ENCODE measurements around the gene ARHGAP26.

ARHGAP26 gene

DNA sequence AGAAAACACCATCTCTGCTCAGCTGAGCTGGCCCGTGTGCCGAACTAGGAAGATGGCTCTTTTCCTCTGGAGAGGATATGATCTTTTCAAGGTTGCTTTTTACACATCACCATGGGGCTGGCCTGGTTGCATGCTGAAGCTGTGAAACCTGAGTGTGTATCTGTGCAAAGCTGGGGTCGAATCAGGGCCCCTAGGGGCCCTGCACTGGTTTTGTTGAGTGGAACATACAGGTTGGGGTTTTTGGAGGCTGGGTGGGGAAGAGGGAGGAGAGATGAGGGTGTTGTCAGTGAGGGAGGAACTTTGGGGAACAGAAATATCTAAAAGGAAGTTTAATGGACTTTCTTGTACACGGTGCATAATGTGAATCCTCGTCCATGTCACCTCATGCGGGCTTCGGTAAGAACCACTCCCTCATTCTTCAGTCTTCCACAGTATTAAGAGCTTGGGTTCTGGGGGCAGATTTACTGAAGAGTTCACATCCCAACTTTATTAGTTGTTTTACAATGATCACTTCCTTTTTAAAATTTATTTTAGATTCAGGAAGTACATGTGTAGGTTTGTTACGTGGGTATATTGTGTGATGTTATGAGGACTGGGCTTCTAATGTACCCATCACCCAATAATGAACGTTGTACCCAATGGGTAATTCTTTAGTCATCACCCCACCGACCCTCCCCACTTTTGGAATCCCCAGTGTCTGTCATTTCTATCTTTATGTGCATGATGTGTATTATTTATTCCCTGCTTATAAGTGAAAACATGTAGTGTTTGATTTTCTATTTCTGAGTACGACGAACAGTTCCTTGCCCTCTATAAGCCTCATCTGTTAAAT is 395.1 kb downstream of the ARHGAP26 start:
- no peak for DNase-seq (ENCODE audit: low spot score)

DNA sequence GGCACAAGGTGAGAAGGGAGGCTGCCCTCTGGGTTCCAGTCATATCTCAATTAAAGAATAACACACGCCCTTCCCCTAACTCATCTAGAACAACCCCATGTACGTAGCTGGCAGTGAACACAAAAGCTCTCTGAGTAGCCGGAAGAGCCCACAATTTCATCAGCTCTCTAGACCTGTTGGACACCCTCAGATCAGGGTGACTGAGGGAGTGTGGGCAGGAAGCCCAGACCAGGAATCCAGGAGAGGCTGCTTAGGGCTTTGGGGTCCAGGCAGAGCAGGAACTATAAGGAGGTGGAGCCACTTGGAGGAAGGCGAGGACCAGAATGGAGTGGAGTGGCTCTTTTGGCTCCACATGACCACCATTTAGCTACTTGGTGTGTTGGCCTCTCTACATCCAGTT is 395.9 kb downstream of the ARHGAP26 start:
- no peak for DNase-seq (ENCODE audit: low spot score)

DNA sequence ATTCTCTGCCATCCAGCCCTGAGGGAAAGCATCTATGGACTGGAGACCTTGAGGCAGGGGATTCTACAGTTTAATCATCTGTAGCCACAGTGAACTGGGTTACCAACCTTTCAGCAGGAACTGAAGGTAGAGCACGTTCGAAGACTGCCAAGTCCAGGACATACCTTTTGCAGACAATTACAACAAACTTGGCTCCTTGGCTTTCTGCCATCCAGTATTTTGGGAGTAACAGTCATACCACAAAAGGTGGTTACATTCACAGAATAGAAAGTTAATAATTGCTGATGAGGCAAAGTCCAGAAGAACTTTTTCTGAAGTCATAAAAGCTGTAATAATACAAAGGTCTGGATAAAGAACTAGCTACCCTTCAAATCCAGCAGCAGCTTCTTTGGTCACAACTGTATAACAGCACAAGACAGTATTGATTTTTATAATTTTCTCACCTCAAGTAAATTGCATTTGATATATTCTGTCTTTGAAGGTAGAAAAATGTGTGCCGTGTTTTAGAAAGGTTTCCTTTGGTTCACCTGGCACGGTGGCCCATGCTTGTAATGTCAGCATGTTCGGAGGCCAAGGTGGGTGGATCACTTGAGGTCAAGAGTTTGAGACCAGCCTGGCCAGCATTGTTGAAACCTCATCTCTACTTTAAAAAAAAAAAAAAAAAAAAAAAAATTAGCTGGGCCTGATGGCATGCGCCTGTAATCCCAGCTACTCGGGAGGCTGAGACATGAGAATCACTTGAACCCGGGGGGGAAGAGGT is 396.7 kb downstream of the ARHGAP26 start:
- DNase-seq (ENCODE audit: low spot score), result no peak

DNA sequence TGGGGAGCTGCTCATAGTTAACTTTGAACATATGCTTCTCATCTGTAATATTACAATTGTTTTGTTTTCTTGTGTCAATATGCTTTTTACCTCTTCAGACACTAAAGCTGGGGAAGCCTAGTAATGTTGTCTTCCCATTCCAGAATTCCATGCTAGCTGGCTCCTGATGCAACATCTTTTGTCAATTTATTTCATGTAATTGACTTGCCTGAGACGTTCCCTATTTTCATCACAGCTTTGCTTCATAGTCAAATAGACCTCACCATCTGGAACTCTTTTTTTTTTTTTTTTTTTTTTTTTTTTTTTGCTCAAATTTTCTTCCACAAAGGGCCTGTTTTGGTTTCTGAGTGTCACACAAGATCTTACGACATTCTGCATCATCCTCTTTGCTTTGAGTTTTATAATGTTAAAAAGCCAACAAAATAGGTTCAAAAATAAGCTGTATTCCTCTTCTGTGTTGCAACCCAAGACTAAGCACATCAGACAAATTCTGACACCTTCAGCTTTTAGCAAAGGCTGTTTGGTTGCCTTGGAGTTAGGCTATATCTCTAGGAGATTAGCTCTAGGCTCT is 398.1 kb downstream of the ARHGAP26 start:
- DNase-seq (ENCODE audit: low spot score), result no peak

DNA sequence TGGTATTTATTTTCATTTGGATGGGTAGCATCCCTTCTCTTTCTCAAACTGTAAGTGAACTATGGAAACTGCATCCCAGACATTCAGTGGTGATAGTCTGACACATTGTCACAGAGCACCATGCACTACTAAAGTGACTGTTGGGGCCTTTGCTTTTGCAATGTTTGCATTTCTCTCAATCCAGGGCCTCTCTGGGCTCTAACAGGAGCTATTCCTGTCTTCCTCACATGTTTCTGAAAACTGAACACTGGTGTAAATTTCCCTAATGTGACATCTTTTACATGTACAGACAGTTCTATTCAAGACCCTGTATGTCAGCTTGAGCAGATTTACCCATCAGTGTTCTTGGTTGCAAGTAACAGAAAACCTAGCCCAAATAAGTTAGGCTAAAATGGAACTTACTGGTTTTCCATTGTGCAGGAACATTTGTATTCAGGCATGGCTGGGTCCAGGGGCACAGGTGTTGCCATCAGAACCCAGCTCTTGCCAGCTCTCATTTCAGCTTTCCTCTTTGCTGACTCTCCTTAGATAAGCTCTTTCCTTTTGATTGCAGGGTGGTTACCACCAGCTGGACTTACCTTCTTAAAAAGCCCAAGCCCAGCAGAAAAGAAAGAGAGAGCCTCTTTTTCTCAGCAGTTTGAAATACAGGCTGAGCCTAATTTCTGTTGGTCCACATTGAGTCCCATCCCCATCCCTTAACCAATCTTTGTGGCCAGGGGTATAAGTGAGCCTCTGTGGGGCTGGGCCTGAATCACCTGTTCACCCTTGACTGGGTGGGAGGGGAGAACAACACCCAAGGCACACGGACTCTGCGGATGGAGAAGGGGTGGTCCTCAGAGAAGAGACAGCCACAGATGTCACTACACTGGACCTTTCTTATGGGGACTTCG is 399.0 kb downstream of the ARHGAP26 start:
- DNase-seq (ENCODE audit: low spot score), result no peak

DNA sequence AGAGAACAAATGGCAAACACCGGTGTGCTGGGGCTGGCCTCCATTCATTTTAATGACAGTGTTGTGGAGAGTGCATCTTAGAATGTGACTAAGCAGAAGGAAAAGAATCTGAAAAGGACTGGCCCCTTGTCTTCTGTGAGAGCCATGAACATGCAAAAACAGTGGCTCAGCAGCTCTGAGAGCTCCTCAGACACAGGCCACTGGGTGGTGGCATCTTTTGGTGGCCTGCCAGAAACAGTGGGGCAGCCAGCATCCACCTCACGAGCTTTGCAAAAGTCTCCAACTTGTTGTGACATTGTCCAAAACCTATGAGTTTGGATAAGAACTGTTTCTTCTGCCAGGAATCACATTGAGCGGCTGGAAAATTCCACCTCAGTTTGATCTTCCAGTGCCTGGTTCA is 399.9 kb downstream of the ARHGAP26 start:
- no peak for DNase-seq (ENCODE audit: low spot score)

DNA sequence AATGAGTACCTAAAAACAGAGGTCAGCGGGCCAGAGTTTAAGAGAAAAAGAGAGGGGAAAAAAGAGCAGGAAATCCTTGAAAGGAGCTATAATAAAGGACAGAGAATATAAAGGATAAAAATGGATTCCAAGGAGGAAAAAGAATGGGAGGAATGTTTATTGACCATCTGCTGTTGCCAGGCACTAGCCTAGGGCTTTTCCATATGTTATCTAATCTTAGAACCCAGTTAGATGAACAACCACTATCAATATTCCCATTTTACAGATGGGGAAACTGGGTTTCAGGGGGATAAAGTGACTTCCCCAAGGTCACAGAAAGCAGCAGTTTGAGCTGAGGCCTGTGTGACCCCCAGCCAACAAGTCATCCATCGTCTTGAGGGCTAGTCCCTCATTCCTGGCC is 400.8 kb downstream of the ARHGAP26 start:
- no peak for DNase-seq (ENCODE audit: low spot score)

DNA sequence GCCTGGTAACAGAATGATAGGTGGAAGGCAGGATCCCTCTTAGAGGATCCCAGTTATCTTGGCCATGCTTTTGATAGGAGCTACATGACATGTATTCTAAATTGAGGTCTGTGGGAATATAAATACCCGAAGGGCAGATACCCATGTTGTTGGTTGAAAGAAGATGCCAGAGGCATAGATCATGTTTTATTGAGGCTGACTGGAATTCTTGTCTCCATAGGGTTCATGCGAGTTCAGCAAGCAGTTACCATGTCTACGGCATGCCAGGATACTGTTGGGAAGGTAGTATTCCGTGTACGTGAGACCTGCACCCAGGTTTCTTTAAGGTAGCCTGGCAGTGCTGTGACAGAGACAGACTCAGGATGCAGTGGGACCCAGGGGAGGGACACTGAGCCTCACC is 402.6 kb downstream of the ARHGAP26 start:
- DNase-seq (ENCODE audit: low spot score), result no peak

DNA sequence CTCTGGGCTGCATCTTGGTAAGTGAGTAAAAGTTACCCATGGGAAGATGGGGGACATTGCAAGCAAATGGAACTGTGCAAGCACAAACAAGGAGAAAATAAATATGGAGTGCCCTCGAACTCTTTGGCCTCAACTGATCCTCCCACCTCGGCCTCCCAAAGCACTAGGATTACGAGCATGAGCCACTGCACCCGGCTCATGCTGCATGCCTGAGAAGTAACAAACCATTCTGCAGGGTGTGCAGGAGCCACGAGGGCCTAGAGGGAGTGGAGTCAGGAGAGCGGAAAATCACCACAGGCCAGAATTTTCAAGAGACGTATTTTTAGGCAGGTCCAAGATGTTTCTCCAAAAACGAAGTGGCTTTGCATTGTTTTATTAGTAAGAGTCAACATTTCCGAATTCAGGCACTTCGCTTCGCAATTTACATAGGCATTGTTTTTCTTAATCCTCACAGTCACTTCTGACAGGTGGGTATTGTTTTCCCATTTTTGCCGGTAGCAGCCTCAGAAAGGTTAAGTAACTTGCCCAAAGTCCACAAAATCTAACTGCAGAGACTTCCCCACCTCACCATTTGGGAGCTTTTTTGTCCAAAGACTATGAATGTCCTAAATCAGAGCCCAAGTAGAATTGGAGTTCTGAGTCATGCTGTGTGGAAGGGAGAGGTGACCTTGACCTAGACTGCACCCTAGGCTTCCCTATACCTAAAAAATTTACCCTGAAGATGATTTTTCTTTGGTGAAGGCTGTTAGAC is 403.1 kb downstream of the ARHGAP26 start:
- no peak for DNase-seq (ENCODE audit: low spot score)

DNA sequence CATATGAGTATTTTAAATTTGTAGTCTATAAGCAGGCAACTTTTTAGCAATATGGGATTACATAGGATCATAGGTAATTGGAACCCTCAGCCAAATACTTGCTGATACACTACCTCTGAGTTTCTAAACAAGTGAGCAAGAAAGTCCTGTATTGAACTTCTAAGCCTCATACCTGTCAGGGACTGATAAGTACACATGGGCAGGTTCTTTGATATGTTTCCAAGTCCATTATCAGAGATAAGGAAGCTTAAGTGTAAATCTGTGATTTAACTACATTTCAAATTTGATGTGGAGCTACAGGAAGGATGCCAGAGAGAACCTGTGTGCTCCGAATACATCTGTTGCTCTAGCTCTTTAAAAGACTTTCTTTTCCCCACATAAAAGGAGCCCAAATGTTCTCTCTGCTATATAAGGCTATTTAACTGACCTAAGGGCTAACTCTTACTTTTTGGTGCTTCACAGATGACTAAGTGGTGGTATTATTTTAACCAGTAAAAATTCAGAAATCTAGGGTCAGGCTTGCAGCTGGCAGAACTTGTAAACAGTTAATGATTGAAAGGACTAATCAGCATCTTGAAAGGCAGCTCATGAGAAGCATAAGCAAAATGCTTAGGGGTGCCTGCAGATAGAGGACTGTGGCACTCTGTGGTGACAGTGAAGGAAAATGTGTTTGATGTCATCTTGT is 404.7 kb downstream of the ARHGAP26 start:
- no peak for DNase-seq (ENCODE audit: low spot score)

DNA sequence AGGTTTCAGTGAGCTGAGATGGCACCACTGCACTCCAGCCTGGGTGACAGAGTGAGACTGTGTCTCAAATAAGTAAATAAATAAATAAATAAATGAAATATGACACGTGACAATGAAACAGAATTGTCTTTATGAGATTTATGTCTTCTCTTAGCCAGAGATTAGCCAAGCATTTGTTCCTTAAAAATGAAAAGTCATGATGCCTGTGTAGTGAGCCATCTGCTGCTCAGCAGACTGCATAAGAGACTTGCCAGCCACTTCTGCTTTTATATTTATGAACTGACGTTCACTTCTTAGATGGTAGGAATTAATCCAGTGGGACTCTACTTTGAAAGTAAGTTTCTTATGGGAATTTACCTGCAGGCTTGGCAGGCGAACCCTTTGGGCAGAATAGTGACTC is 405.9 kb downstream of the ARHGAP26 start:
- DNase-seq (ENCODE audit: low spot score), result no peak

DNA sequence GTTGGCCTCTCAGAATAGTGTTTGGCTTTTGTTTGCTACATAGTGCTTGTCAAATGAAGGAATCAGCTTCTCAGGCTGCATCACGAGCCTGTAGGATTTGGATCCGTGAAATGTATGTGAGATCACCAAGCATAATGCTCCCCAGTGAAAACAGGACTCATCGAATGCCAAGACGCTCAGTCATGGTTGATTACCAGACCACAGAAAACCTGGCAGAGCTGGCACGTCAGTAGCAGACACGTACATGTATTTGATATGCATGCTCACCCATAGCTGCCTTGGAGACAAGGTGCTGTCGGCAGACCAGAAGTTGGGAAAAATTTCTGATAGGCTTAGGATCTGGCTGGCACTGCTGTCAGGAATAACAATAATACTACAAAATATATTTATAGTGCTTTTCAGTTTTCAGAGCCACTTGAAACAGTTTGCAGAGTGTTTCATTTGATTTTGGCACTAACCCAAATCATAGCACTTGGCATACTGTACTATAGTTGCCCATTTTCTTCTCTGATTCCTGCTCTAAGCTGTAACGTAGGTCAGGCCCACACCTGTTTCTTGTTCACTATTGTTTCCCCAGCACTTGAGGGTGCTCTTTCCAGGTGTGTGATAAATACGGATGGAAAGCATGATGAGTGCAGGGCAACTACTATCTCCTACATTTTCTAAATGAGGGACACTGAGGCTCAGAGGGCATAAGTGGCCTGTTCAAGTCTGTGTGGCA is 407.2 kb downstream of the ARHGAP26 start:
- DNase-seq (ENCODE audit: low spot score), result no peak

DNA sequence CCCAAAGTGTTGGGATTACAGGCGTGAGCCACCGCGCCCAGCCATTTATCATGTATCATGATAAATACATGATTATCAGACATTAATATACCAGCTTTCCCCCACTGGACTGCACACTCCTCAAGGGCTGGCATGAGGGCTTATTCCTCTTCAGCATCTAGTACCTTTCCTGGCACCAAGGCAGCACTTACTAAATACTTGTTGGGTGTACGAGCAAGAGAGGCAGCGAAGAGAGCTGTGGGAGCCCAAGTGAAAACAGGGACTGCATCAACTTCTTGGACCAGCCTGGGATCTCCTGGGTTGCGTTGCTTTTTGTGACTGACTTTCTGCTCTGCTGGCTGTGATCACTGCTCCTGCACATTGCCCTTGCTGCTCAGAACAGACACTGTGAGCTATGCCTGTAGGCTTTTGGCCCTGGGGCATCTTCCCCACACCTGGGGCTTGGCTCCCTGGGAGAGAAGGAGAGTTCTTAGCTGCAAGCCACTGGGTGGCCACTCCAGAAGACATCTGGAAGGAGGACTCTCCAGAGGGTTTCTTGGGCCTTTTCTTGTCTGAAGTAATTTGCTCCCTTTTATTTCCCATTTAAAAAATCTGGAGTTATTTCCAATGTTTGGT is 409.1 kb downstream of the ARHGAP26 start:
- DNase-seq (ENCODE audit: low spot score), result no peak

DNA sequence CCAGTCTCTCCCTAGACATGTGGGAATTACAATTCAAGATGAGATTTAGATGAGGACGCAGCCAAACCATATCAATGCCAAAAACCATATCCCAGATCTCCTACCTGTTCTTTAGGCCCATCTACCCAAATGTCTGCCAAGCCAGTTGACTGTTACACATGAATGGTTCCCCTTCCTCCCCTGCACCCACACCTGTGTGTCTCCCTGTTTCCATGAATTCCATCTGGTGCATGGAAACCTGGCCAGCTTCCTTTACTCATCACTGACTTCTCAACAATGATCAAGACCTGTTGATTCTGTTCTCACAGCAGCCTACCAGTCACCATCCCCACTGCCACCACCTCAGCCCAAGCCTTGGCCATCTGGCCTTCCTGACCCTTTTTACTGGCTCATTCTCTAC is 410.6 kb downstream of the ARHGAP26 start:
- DNase-seq (ENCODE audit: low spot score), result no peak

DNA sequence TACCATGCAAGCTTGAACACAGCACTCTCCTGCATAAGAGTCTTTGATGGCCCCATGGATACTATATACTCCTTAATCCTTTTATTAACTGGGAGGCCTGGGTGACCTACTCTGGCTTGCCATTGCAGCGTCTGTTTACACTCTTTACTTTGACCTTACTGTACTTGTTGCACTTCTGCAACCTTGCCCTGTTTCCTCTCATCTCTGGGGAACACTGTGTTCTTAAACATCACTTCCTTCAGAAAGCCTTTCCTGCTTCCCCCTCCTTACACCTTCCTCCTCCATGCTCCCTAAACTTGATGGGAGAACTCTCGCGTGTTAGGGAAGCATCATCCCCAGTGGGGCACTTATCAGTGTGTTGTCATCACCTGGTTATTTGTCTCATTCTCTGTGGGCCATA is 411.0 kb downstream of the ARHGAP26 start:
- DNase-seq (ENCODE audit: low spot score), result no peak

DNA sequence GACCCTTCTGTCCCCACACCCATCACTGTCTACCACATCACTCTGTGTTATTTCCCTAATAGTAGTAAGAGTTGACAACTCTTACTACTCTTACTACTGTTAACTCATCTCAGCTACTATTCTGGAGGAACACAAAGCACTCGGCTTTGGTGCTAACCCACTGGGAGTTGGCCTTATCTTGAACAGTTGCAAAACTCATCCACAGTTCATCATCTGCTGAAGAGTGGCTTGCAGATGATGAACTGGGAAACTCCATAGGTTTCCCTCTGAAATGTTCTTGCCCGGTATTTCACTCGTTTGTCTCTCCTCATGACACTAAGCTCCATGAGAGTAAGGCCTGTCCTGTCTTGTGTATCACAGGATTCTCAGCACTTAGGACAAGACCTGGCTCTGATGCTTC is 411.9 kb downstream of the ARHGAP26 start:
- no peak for DNase-seq (ENCODE audit: low spot score)

DNA sequence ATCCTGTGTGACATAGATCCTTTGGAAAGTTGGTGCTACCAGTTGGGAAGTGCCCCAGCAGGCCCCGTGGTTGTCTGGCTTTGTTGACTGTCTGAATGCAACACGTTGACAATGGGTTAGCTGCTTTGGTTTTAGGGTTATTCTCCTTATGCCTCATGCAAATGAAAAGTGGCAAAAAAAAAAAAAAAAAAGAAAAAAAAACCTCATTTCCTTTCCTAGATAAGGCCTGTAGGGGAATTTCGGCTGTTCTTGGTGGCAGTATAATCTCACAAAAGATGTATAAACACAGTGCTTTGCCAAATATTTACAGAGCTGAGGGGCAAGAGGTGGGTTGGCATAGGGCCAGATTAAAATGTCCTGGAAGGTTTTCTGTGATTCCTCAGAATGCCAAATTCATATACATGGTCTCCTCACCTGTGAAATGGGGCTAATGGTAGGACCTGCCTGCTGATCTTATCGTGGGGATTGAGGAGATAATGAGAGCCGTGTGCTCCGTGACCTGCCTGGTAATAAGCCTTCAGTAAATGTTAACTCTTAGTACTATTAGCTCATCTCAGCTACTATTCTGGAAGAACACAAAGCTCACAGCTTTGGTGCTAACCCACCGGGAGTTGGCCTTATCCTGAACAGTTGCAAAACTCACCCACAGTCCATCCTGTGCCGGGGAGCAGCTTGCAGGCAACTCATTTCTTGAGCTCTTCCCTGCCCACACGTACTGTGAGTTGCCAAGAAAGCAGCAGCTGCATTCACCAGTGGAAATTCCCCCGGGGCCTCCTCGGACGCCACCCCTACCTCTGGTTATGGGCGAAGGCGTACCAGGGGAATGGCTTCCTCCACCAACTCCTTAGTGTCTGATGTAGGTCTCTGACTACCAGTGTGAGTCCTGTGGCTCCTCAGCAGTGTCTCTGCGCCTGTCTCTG is 413.0 kb downstream of the ARHGAP26 start:
- DNase-seq (ENCODE audit: low spot score), result peak; percentile 39

DNA sequence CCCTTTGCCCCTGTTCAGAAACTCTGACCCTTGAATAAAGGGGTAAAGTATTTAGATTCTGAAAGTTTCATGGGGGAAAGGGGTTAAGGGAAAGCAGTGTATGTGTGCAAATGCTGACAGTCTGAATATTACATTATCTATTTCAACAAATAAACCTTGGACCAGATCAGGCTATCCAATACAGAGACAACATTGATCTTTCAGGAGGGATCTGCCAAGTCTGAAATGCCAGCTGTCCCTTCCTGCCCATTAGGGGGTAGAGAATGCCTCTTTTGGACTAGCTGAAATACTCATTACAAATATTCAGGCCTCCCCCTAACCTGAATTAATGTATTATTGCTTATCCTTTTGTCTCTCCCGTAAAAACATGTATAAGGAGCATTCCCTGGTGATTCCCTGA is 413.8 kb downstream of the ARHGAP26 start:
- no peak for DNase-seq (ENCODE audit: low spot score)

DNA sequence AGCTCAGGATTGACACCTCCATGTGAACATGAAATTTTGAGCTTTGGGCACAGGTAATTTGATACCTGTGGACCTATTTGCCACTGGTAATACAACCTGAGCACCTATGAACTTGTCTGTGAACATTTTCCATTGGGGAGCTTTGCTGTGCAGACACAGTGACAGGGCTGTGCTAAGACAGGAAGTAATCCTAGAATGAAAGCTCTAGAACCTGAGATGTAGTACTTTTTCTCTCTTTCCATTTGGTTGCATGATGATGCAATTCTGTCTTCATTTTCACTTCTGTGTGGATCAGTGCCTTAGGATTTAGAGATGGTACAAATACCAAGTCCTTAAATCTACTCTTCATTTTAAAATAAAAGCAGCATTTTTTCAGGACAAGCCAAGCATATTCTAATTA is 416.4 kb downstream of the ARHGAP26 start:
- DNase-seq (ENCODE audit: low spot score), result no peak

Measured in germinal center (tissue), 1 donor.